ENCODE data around the gene CMTM4.

The CMTM4 gene

DNA sequence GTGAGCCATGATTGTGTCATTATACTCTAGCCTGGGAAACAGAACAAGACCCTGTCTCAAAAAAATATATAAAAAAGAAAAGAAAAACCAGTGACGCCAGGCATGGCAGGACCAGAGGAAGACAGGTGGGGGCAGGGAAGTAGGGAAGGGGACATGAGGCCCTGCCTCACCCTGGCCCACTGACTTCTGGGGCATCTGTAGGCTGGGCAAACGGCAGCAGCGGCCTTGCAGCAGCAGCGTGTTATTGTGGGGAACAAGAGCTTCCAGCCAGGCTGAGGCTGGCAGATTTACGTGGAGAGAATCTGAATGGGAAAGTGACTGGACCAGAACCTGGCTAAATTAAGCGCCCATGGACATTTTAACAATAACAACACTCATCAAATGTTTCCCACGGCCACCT is 19.4 kb downstream of the CMTM4 start:
- TF ChIP-seq, protein P1, sequence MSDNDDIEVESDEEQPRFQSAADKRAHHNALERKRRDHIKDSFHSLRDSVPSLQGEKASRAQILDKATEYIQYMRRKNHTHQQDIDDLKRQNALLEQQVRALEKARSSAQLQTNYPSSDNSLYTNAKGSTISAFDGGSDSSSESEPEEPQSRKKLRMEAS (IDR thresholded peaks at IDR 0.05; ENCODE audit: low read depth, low read length), result no peak
- TF ChIP-seq POLR2A (IDR thresholded peaks at IDR 0.05; ENCODE audit: extremely low read depth, insufficient read length) (no peak), MYC (IDR thresholded peaks at IDR 0.05; ENCODE audit: low read depth, low read length) (no peak)
- TF ChIP-seq, protein P2, sequence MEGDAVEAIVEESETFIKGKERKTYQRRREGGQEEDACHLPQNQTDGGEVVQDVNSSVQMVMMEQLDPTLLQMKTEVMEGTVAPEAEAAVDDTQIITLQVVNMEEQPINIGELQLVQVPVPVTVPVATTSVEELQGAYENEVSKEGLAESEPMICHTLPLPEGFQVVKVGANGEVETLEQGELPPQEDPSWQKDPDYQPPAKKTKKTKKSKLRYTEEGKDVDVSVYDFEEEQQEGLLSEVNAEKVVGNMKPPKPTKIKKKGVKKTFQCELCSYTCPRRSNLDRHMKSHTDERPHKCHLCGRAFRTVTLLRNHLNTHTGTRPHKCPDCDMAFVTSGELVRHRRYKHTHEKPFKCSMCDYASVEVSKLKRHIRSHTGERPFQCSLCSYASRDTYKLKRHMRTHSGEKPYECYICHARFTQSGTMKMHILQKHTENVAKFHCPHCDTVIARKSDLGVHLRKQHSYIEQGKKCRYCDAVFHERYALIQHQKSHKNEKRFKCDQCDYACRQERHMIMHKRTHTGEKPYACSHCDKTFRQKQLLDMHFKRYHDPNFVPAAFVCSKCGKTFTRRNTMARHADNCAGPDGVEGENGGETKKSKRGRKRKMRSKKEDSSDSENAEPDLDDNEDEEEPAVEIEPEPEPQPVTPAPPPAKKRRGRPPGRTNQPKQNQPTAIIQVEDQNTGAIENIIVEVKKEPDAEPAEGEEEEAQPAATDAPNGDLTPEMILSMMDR (IDR thresholded peaks at IDR 0.05; ENCODE audit: low read depth, low read length), result no peak
- DNase-seq (ENCODE audit: low read depth), result no peak
- no peak overlapping the region for H3K4me3 ChIP-seq (ENCODE audit: low read depth, low read length)

DNA sequence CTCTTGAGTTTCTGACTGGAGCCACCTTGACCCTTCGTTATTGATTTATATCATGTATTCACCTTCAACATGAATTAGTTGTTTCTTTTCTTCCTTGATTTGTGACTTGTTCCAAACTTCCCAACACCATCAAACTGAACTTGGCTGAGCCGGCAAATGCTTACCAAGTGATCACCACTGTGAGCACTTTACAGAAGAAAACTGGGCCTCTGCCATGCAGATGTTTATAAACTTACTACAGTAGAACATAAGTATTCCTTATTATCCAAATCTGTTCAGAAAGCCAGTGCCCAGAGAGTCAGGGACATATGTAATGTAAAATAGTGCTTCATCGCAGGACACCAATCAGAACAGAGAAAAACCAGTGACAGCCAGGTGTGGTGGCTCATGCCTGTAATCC is 19.9 kb downstream of the CMTM4 start:
- no peak overlapping the region for H3K4me3 ChIP-seq (ENCODE audit: low read depth, low read length)
- DNase-seq (ENCODE audit: low read depth), result no peak
- TF ChIP-seq, protein P2 (IDR thresholded peaks at IDR 0.05; ENCODE audit: low read depth, low read length), result no peak
- TF ChIP-seq POLR2A (IDR thresholded peaks at IDR 0.05; ENCODE audit: extremely low read depth, insufficient read length) (no peak), MYC (IDR thresholded peaks at IDR 0.05; ENCODE audit: low read depth, low read length) (no peak)
- TF ChIP-seq, protein P1 (IDR thresholded peaks at IDR 0.05; ENCODE audit: low read depth, low read length), result no peak

DNA sequence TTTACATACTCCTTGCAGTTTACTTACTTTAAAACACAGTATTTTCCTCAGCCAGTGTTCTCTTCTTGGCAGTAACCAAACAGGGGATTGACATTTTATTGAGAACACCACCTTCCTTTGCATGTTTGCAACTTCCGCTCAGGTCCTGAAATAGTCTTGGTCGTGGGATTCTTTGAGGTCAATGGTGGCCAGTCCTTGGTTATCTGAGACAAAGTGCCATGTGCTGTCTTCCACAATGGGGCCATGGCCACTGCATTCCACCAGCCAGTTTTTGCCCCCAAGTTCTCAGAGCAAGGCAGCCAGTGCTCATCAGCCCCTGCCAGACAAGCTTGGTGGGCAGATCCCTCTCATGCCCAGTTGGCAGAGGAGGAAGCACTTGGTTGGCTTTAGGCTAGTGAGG is 22.9 kb downstream of the CMTM4 start:
- DNase-seq (ENCODE audit: low read depth), result no peak
- TF ChIP-seq, protein P2 (IDR thresholded peaks at IDR 0.05; ENCODE audit: low read depth, low read length), result no peak
- TF ChIP-seq POLR2A (IDR thresholded peaks at IDR 0.05; ENCODE audit: extremely low read depth, insufficient read length) (no peak), MYC (IDR thresholded peaks at IDR 0.05; ENCODE audit: low read depth, low read length) (no peak)
- TF ChIP-seq, protein P1 (IDR thresholded peaks at IDR 0.05; ENCODE audit: low read depth, low read length), result no peak
- no peak overlapping the region for H3K4me3 ChIP-seq (ENCODE audit: low read depth, low read length)

DNA sequence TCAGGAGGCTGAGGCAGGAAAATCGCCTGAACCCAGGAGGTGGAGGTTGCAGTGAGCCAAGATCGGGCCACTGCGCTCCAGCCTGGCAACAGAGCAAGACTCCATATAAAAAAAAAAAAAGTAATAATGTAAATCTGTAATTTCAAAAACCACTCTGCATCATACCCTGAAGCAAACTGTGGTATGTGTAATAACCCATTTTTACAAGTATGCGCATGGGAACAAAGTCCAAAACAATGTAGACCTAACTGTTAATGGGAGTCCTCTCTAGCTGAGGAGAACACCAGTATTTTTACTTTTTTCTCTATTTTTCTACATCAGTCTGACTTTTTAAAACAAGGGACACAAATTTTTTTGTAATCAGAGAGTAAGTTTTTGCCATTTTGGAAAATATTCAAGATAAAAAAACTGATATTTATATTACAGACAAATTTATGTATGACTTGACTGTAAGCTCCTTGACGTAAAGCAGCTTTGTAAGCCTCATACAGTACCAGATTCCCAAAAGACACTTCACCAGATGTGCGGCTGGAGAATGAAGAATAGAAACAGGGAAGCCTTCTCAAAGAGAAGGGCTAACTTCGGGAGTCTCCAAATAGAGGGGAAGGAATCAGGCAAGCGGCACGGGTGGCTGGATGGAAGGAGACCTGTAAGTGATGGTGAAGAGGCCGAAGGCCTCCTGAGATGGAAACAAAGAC is 25.7 kb downstream of the CMTM4 start:
- no peak overlapping the region for H3K4me3 ChIP-seq (ENCODE audit: low read depth, low read length)
- no peak for DNase-seq (ENCODE audit: low read depth)
- TF ChIP-seq, protein P2 (IDR thresholded peaks at IDR 0.05; ENCODE audit: low read depth, low read length), result no peak
- TF ChIP-seq, protein P1 (IDR thresholded peaks at IDR 0.05; ENCODE audit: low read depth, low read length), result no peak
- TF ChIP-seq POLR2A (IDR thresholded peaks at IDR 0.05; ENCODE audit: extremely low read depth, insufficient read length) (no peak), MYC (IDR thresholded peaks at IDR 0.05; ENCODE audit: low read depth, low read length) (no peak)

DNA sequence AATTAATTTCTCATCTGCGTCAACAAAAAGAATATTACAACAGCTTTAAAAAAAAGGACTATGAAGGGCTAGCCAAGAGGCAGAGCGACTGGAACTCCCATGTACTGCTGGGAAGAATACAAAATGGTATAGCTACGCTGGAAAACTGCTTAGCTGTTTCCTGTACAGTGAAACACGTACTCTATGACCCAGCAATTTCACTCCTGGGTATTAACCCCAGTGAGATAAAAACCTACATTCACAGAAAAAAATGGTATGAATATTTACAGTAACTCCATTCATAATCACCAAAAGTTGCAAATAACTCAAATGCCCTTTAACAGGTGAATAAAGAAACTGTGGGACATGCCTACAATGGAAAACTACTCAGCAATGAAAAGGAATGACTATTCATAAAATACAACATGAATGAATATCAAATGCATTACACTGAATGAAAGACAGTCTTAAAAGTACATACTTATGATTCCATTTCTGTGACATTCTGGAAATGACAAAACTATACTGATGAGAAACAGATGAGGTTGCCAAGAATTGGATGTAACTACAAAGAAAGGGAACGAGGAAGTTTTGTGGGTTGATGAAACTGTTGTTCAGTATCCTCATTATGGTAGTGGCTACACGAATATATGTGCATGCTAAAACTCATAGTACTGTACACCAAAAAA is 27.6 kb downstream of the CMTM4 start:
- TF ChIP-seq, protein P2 (IDR thresholded peaks at IDR 0.05; ENCODE audit: low read depth, low read length), result no peak
- TF ChIP-seq, protein P1 (IDR thresholded peaks at IDR 0.05; ENCODE audit: low read depth, low read length), result no peak
- TF ChIP-seq POLR2A (IDR thresholded peaks at IDR 0.05; ENCODE audit: extremely low read depth, insufficient read length) (no peak), MYC (IDR thresholded peaks at IDR 0.05; ENCODE audit: low read depth, low read length) (no peak)
- no peak for DNase-seq (ENCODE audit: low read depth)
- H3K4me3 ChIP-seq (ENCODE audit: low read depth, low read length), result no peak overlapping the region

All from NB4 (cell line).